Panc1 (cell line): ENCODE results near the gene CDCA8. TPM values are rescaled to one million over a fixed set of nuclear protein-coding genes. Genes with fewer than 3 reads are reported as not detected.

ENCODE experiments used
- ATAC-seq: fragments of 200-7000 bp; cut with Tn5 transposase; 2 replicates; pipeline ENCODE4 v1.9.1; 2020; ENCODE audit warnings: mild to moderate bottlenecking, moderate library complexity
- BruUV-seq: library from RNA; stranded (reverse); fragments of 400-500 nt; replicated peaks from 2 replicates; lab custom pipeline; 2021; lab: Mats Ljungman, UMichigan
- CTCF ChIA-PET: fragments of 300-600 bp; sonication (Branson Sonifier 250); formaldehyde crosslinking; loops from one replicate; lab custom pipeline; 2022; ENCODE audit warnings: antibody characterized with exemption; lab: Charles Lee
- POLR2A ChIA-PET: fragments of 300-600 bp; sonication (Branson Sonifier 250); formaldehyde crosslinking; loops from one replicate; lab custom pipeline; 2022; ENCODE audit warnings: antibody characterized with exemption; lab: Charles Lee
- DNase-seq: peaks from one replicate; pipeline ENCODE4 v3.0.0-alpha.2; 2010; ENCODE audit warnings: low read depth, low spot score
- H3K27ac ChIP-seq: 2 replicates; pipeline ENCODE4 v1.5.1; 2011; ENCODE audit warnings: mild to moderate bottlenecking, low read length, inconsistent platforms
- H3K27me3 ChIP-seq: fragments of 200-500 bp; sonication (Bioruptor generic); 2 replicates; pipeline ENCODE4 v1.6.0; 2014; ENCODE audit warnings: low read length, inconsistent platforms; ENCODE audit not compliant: control insufficient read depth, insufficient read depth
- H3K36me3 ChIP-seq: fragments of 200-500 bp; sonication (Bioruptor generic); 2 replicates; pipeline ENCODE4 v1.5.1; 2014; ENCODE audit warnings: inconsistent platforms, mild to moderate bottlenecking, low read length, moderate library complexity; ENCODE audit not compliant: control insufficient read depth, insufficient read depth
- H3K4me1 ChIP-seq: 2 replicates; pipeline ENCODE4 v1.5.1; 2011; ENCODE audit warnings: inconsistent platforms, mild to moderate bottlenecking, low read length, moderate library complexity; ENCODE audit not compliant: control insufficient read depth, insufficient read depth
- H3K4me3 ChIP-seq, 2 experiments: 2 replicates each; pipeline ENCODE4 v1.5.1; 2011 to 2012; ENCODE audit warnings: low read depth in 2 of 2, low read length in 2 of 2, mild to moderate bottlenecking in 2 of 2, inconsistent platforms in 1 of 2, moderate library complexity in 1 of 2
- H3K9me3 ChIP-seq: fragments of 200-500 bp; sonication (Bioruptor generic); 2 replicates; pipeline ENCODE4 v1.5.1; 2014; ENCODE audit warnings: low read depth, mild to moderate bottlenecking, inconsistent platforms, low read length, moderate library complexity; ENCODE audit not compliant: control insufficient read depth, insufficient read depth
- CTCF ChIP-seq: fragments of 450-650 bp; IDR thresholded peaks from 2 replicates; pipeline ENCODE4 v1.5.1; 2017; ENCODE audit warnings: mild to moderate bottlenecking
- POLR2AphosphoS5 ChIP-seq: IDR thresholded peaks from 2 replicates; pipeline ENCODE4 v1.6.1; 2012; ENCODE audit warnings: mild to moderate bottlenecking, low read depth, low read length, moderate library complexity
- REST ChIP-seq, 2 experiments: IDR thresholded peaks; 2 replicates each; pipeline ENCODE4 v1.6.1; 2011 to 2012; ENCODE audit warnings: low read depth in 2 of 2, control low read depth in 1 of 2, low read length in 1 of 2, mild to moderate bottlenecking in 1 of 2, moderate library complexity in 1 of 2; ENCODE audit not compliant: insufficient read depth in 1 of 2
- SIN3A ChIP-seq: IDR thresholded peaks from 2 replicates; pipeline ENCODE4 v1.6.1; 2012; ENCODE audit warnings: low read depth, mild to moderate bottlenecking, low read length, moderate library complexity, borderline replicate concordance; ENCODE audit not compliant: insufficient read depth
- TCF7L2 ChIP-seq: IDR thresholded peaks from 2 replicates; pipeline ENCODE4 v1.6.1; 2011; ENCODE audit warnings: mild to moderate bottlenecking, low read depth, low read length, inconsistent platforms
- in situ Hi-C: cut with HindIII; loops from 2 replicates; pipeline ENCODE4 v1.10.0; 2016; ENCODE audit warnings: low sequenced_read_pairs, low pct_unique_long_range_greater_than_20kb
- intact Hi-C: fragments of 100-400 bp; cut with micrococcal nuclease; formaldehyde crosslinking; loops from one replicate; pipeline ENCODE4 v1.10.0; 2022; ENCODE audit not compliant: unreplicated experiment
- total RNA-seq: library from RNA; stranded (reverse); gene quantifications from one replicate; pipeline ENCODE4 v1.2.1, GENCODE V29; 2021; ENCODE audit not compliant: unreplicated experiment

The CDCA8 gene
- total RNA-seq, 1 experiment from 2014 or later, result 56.5 TPM

- Histone ChIP-seq H3K36me3 (no peaks in the 10 kb centered on the region), H3K4me1 (peaks cover 2% of the 10 kb centered on the region; the same call in 1 of the 2 replicates), H3K9me3 (no peaks in the 10 kb centered on the region), H3K4me3 (no peak overlapping the region), H3K27me3 (no peaks in the 10 kb centered on the region), H3K27ac (no peak overlapping the region)
- ChIA-PET POLR2A (interaction anchor here (0.6 kb wide), 1 partner anchor 48 kb away, joined by 3 read pairs; no protein-coding TSS in a partner anchor), CTCF (no interaction called here)
- 0 out of 2 replicates have a peak, but pooled peaks have one; percentile 19 for ATAC-seq
- DNase-seq, result no peak
- in situ Hi-C loops (no loop called here), intact Hi-C loops (no loop called here)
- TF ChIP-seq TCF7L2 (no peak), SIN3A (no peak), POLR2AphosphoS5 (no peak), REST (IDR thresholded peaks at IDR 0.05; ENCODE audit: insufficient read depth in 1 of 2, low read depth in 2 of 2, low read length in 1 of 2) (no peak), CTCF (no peak)
- BruUV-seq, result no TSS peak
These were observed 28.8 kb upstream of the CDCA8 start for GRCh38 chr1:37663426-37664000.

- in situ Hi-C loops, result no loop called here
- Histone ChIP-seq H3K4me1 (peaks cover 2% of the 10 kb centered on the region; the same call in 1 of the 2 replicates), H3K4me3 (no peak overlapping the region), H3K36me3 (no peaks in the 10 kb centered on the region), H3K27ac (no peak overlapping the region), H3K9me3 (no peaks in the 10 kb centered on the region), H3K27me3 (peaks cover 4% of the 10 kb centered on the region; the same call in 1 of the 2 replicates)
- POLR2A ChIA-PET, result no interaction called here
- no TSS peak for BruUV-seq
- CTCF ChIA-PET, result no interaction called here
- no peak for ATAC-seq
- DNase-seq, result no peak
- intact Hi-C loops, result no loop called here
- TF ChIP-seq CTCF, result no peak
- no peak for TF ChIP-seq TCF7L2
- no peak for TF ChIP-seq POLR2AphosphoS5
- no peak for TF ChIP-seq SIN3A
- TF ChIP-seq REST (IDR thresholded peaks at IDR 0.05; ENCODE audit: insufficient read depth in 1 of 2, low read depth in 2 of 2, low read length in 1 of 2), result no peak
These were observed 26.0 kb upstream of the CDCA8 start for GRCh38 chr1:37666241-37666867.
